Common myeloid progenitor, CD34-positive (primary cell): ENCODE measurements around the gene OR5AU1.

Experiments
- CTCF ChIA-PET: fragments of 350-600 bp; sonication (Branson Sonifier 250); formaldehyde crosslinking; loops from one replicate; lab custom pipeline; 2021; ENCODE audit warnings: antibody characterized with exemption; lab: Charles Lee
- POLR2A ChIA-PET: fragments of 350-600 bp; sonication (Branson Sonifier 250); formaldehyde crosslinking; loops from one replicate; lab custom pipeline; 2021; ENCODE audit warnings: antibody characterized with exemption; lab: Charles Lee
- DNase-seq, 3 donors: peaks; one replicate each; pipeline versions ENCODE4 v3.0.0 to v3.0.0-alpha.2; 2013
- H3K27ac ChIP-seq, 2 experiments: 1 replicate in 1 of 2; 2 replicates in 1 of 2; pipeline ENCODE4 v1.7.0; 2013; ENCODE audit warnings: inconsistent platforms in 2 of 2, low read length in 2 of 2, mild to moderate bottlenecking in 2 of 2, low read depth in 1 of 2, moderate library complexity in 1 of 2; ENCODE audit not compliant: severe bottlenecking in 2 of 2, insufficient read depth in 1 of 2, poor library complexity in 1 of 2
- H3K27me3 ChIP-seq, 5 experiments: replicated peaks in 2 of 5; 1 replicate in 3 of 5; 2 replicates in 2 of 5; pipeline versions ENCODE4 v1.6.1 to v1.7.0; 2013; ENCODE audit warnings: low read length in 4 of 5, mild to moderate bottlenecking in 2 of 5, moderate library complexity in 2 of 5, inconsistent platforms in 1 of 5; ENCODE audit not compliant: insufficient read depth in 5 of 5, control insufficient read depth in 4 of 5
- H3K36me3 ChIP-seq, 4 experiments: 1 replicate in 2 of 4; 2 replicates in 2 of 4; pipeline versions ENCODE4 v1.6.1 to v1.7.0; 2013; ENCODE audit warnings: low read length in 3 of 4, control low read depth in 1 of 4, mild to moderate bottlenecking in 1 of 4; ENCODE audit not compliant: control insufficient read depth in 4 of 4, insufficient read depth in 4 of 4
- H3K4me1 ChIP-seq, 4 experiments: 1 replicate in 3 of 4; 2 replicates in 1 of 4; pipeline versions ENCODE4 v1.6.1 to v1.7.1; 2013; ENCODE audit warnings: low read length in 3 of 4, mild to moderate bottlenecking in 3 of 4, control low read depth in 1 of 4, inconsistent platforms in 1 of 4, moderate library complexity in 1 of 4; ENCODE audit not compliant: control insufficient read depth in 4 of 4, insufficient read depth in 4 of 4; ENCODE audit errors: control extremely low read depth in 1 of 4
- H3K4me3 ChIP-seq, 7 experiments: 1 replicate in 4 of 7; 2 replicates in 3 of 7; pipeline versions ENCODE4 v1.5.1 to v1.7.0; 2013; ENCODE audit warnings: mild to moderate bottlenecking in 7 of 7, low read length in 6 of 7, moderate library complexity in 6 of 7, inconsistent platforms in 2 of 7, low read depth in 2 of 7, control low read depth in 1 of 7; ENCODE audit not compliant: insufficient read depth in 4 of 7, control insufficient read depth in 1 of 7; ENCODE audit errors: extremely low read depth in 1 of 7
- H3K9me3 ChIP-seq, 5 experiments: 1 replicate in 4 of 5; 2 replicates in 1 of 5; pipeline versions ENCODE4 v1.6.1 to v1.7.1; 2013; ENCODE audit warnings: low read length in 4 of 5, mild to moderate bottlenecking in 2 of 5, inconsistent platforms in 1 of 5, low read depth in 1 of 5, moderate library complexity in 1 of 5; ENCODE audit not compliant: control insufficient read depth in 4 of 5, insufficient read depth in 2 of 5; ENCODE audit errors: control extremely low read depth in 1 of 5
- WGBS: methylation state at CpG from one replicate; pipeline ENCODE4 v1.1.5; 2013; ENCODE audit not compliant: insufficient coverage; 5-methylcytosine and 5-hydroxymethylcytosine counted together

OR5AU1 gene

GRCh38 chr14:21106498-21107282 is 49.2 kb downstream of the OR5AU1 start:
- 41% methylated on average over 8 of the region's 11 CpGs for WGBS
- no peaks in the 10 kb centered on the region for H3K36me3 ChIP-seq
- DNase-seq, result peak; percentile 79 to 86 (median 80)
- H3K27me3 ChIP-seq, result no peaks in the 10 kb centered on the region
- H3K4me3 ChIP-seq, result peak overlapping the region in 1 of 7 experiments; percentile 48
- peaks cover 8 to 42% (median 29%) of the 10 kb centered on the region in 4 experiments for H3K4me1 ChIP-seq
- ChIA-PET POLR2A (no interaction called here), CTCF (interaction anchor here (0.9 to 12.2 kb wide), 8 partner anchors 9 to 91 kb away, joined by 3 to 204 read pairs (median 48); partner anchors contain the start of genes ARHGEF40 and ZNF219)
- H3K27ac ChIP-seq, result no peak overlapping the region
- H3K9me3 ChIP-seq, result no peaks in the 10 kb centered on the region

DNA sequence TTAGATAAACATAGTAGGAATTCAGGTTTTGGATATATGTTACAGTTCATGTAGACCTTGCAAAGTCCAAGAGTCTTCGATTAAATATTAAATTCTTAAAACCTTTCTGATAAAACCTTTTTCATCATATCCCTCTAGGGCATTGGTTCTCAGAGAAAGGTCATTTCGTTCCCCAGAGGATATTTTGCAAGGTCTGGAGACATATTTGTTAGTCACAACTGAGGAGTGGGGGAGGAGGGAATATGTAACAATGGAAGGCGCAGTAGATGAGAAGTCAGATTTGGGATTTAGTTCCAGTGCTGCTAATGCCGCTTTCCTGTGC is 49.7 kb downstream of the OR5AU1 start:
- WGBS, result 81% methylated on average over 2 of the region's 4 CpGs
- no peaks in the 10 kb centered on the region for H3K9me3 ChIP-seq
- POLR2A ChIA-PET, result no interaction called here
- H3K36me3 ChIP-seq, result no peaks in the 10 kb centered on the region
- H3K27me3 ChIP-seq, result no peaks in the 10 kb centered on the region
- H3K27ac ChIP-seq, result no peak overlapping the region
- CTCF ChIA-PET, result interaction anchor here (0.6 to 12.2 kb wide), 8 partner anchors 9 to 90 kb away, joined by 3 to 204 read pairs (median 86); partner anchors contain the start of genes ARHGEF40 and ZNF219
- no peak for DNase-seq
- H3K4me3 ChIP-seq, result no peak overlapping the region
- H3K4me1 ChIP-seq, result peaks cover 8 to 44% (median 29%) of the 10 kb centered on the region in 4 experiments

GRCh38 chr14:21105095-21105494 is 50.8 kb downstream of the OR5AU1 start:
- 88% methylated on average over 6 of the region's 8 CpGs for WGBS
- Histone ChIP-seq H3K9me3 (no peaks in the 10 kb centered on the region), H3K4me1 (peaks cover 8 to 44% (median 29%) of the 10 kb centered on the region in 4 experiments), H3K36me3 (no peaks in the 10 kb centered on the region), H3K27me3 (peaks cover 0 to 2% (median 0%) of the 10 kb centered on the region in 5 experiments), H3K27ac (peak overlapping the region in 1 of 2 experiments; percentile 99), H3K4me3 (peak overlapping the region in 1 of 7 experiments; percentile 79)
- POLR2A ChIA-PET, result interaction anchor here (1.0 to 1.2 kb wide), 3 partner anchors 16 to 37 kb away, joined by 4 to 14 read pairs (median 5); no protein-coding TSS in a partner anchor
- no peak for DNase-seq
- CTCF ChIA-PET, result interaction anchor here (0.9 to 12.2 kb wide), 26 partner anchors 9 to 134 kb away, joined by 3 to 204 read pairs (median 5); partner anchors contain the start of genes ARHGEF40, RNASE8 and ZNF219
